Measurements from ENCODE around the gene LDHD.

DNA sequence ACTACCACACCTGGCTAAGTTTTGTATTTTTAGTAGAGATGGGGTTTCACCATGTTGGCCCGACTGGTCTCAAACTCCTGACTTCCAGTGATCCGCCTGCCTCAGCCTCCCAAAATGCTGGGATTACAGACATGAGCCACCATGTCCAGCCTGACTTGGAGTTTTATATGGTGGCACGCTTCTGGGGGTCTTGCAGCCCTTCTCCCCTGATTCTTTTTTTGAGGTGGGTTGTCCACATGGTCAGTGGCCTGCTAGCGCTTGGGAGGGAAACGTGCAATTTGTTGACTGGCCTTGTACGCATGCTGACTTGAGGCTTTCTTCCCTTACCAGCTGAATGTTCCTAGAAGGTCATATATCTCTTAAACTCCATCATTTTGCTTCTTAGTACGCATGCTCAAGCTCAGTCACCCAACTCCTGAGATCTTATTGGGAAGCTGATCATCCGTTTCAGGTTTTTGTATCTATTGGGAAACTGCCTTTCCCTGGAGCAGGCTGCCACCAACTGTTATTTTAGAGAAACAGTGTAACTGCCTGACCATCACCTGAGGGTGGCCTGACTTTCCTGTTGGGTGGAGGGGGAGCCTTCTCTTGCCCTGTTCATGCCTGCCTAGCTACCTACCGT is 13.7 kb upstream of the LDHD start:
- no peak for TF ChIP-seq POLR2AphosphoS5 (IDR thresholded peaks at IDR 0.05)
- TF ChIP-seq, protein P1, sequence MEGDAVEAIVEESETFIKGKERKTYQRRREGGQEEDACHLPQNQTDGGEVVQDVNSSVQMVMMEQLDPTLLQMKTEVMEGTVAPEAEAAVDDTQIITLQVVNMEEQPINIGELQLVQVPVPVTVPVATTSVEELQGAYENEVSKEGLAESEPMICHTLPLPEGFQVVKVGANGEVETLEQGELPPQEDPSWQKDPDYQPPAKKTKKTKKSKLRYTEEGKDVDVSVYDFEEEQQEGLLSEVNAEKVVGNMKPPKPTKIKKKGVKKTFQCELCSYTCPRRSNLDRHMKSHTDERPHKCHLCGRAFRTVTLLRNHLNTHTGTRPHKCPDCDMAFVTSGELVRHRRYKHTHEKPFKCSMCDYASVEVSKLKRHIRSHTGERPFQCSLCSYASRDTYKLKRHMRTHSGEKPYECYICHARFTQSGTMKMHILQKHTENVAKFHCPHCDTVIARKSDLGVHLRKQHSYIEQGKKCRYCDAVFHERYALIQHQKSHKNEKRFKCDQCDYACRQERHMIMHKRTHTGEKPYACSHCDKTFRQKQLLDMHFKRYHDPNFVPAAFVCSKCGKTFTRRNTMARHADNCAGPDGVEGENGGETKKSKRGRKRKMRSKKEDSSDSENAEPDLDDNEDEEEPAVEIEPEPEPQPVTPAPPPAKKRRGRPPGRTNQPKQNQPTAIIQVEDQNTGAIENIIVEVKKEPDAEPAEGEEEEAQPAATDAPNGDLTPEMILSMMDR (IDR thresholded peaks at IDR 0.05) = no peak
- no peak for TF ChIP-seq POLR2A (IDR thresholded peaks at IDR 0.05)
